H1 (cell line): Measurements from ENCODE around the gene MYO1G. TPM values are rescaled to one million over a fixed set of nuclear protein-coding genes. Genes with fewer than 3 reads are reported as not detected.

Experiments used
- GTF2F1 ChIP-seq: IDR thresholded peaks from 2 replicates; pipeline ENCODE4 v1.6.1; 2012; ENCODE audit warnings: low read depth, low read length, improper control_type of control experiment, borderline replicate concordance
- HDAC6 ChIP-seq: IDR thresholded peaks from one replicate; pipeline ENCODE4 v1.7.1; 2012; ENCODE audit warnings: low read depth, mild to moderate bottlenecking, inconsistent platforms, low read length, moderate library complexity
- KDM1A ChIP-seq: fragments of 200-600, 300-600 bp; sonication (generic); IDR thresholded peaks from 2 replicates; pipeline ENCODE4 v1.7.1; 2016; ENCODE audit warnings: mild to moderate bottlenecking, low read length, borderline replicate concordance
- RFX5 ChIP-seq: IDR thresholded peaks from 2 replicates; pipeline ENCODE4 v1.6.1; 2011; ENCODE audit warnings: low read depth, low read length, improper control_type of control experiment, borderline replicate concordance
- SIRT6 ChIP-seq: IDR thresholded peaks from one replicate; pipeline ENCODE4 v1.7.1; 2012; ENCODE audit warnings: low read length, inconsistent platforms
- SP2 ChIP-seq: IDR thresholded peaks from 2 replicates; pipeline ENCODE4 v1.6.1; 2012; ENCODE audit warnings: mild to moderate bottlenecking, low read length, inconsistent platforms
- polyA plus RNA-seq, 7 experiments: library from polyadenylated mRNA; depleted of rRNA in 3 of 7; stranded (reverse) in 5 of 7; unstranded in 2 of 7; fragments of >200 nt in 5 of 7; fragments of 200-250 nt in 2 of 7; gene quantifications; 1 replicate in 5 of 7; 2 replicates in 1 of 7; 4 replicates in 1 of 7; pipeline versions ENCODE4 v1.2.1 to v1.2.3, GENCODE V29; 2011 to 2013; ENCODE audit warnings: missing spikeins in 2 of 7, mixed read lengths in 2 of 7
- total RNA-seq: library from RNA; stranded (reverse); fragmentation: NEBNext Ultra II Directional; extraction: Animal tissue kit (Norgen Biotek cat#: 25700); gene quantifications from 2 replicates; pipeline ENCODE4 v1.2.1, GENCODE V29; 2021

The MYO1G gene
- total and polyA plus RNA-seq, 2 of the 8 experiments (the other 6 are each of a cell fraction or from before 2014, with no cell fraction given): 0.08 to 0.19 TPM

- TF ChIP-seq KDM1A: no peak
- TF ChIP-seq SIRT6: no peak
- TF ChIP-seq RFX5: no peak
- TF ChIP-seq HDAC6: no peak
- TF ChIP-seq GTF2F1: no peak
- no peak for TF ChIP-seq SP2
- TF ChIP-seq, all 59 proteins: peak for 0
These were observed 42.1 kb upstream of the MYO1G start (continued) for GRCh38 chr7:45020915-45021314.
